ENCODE measurements around the gene L3HYPDH.
A peak's percentile ranks its signal among the peaks of the same experiment; 100 is the strongest.
"Not testable (repeated sequence)": the region's sequence is repeated elsewhere in the genome, so short reads cannot be mapped to it uniquely, and the experiment has no call there.

Gene L3HYPDH

GRCh38 chr14:59478540-59478939, 5.7 kb downstream of the L3HYPDH start:
- DNase-seq (ENCODE audit: low read depth in 2 of 3, low spot score in 2 of 3): no peak

GRCh38 chr14:59475709-59476108, 8.5 kb downstream of the L3HYPDH start:
- DNase-seq (ENCODE audit: low read depth in 2 of 3, low spot score in 2 of 3): no peak

- DNase-seq (ENCODE audit: low read depth in 2 of 3, low spot score in 2 of 3): no peak
These were observed 10.0 kb downstream of the L3HYPDH start for GRCh38 chr14:59474172-59474571.

- peak in 2 of 3 experiments; percentile 19 to 20 for DNase-seq (ENCODE audit: low read depth in 2 of 3, low spot score in 2 of 3)
These were observed 18.7 kb downstream of the L3HYPDH start, which contains the start of gene GPR135 for GRCh38 chr14:59465316-59466135. Gene GPR135, minus strand, starts transcription at chr14:59465380. Its CDS starts 154 bp downstream, at chr14:59465226.

GRCh38 chr14:59464486-59465315, 19.5 kb downstream of the L3HYPDH start:
- DNase-seq (ENCODE audit: low read depth in 2 of 3, low spot score in 2 of 3): peak in 2 of 3 experiments; percentile 12 to 24

- DNase-seq (ENCODE audit: low read depth in 2 of 3, low spot score in 2 of 3): peak in 1 of 3 experiments; percentile 21
These were observed 20.3 kb downstream of the L3HYPDH start for GRCh38 chr14:59463787-59464485.

GRCh38 chr14:59461891-59462290, 22.3 kb downstream of the L3HYPDH start:
- no peak for DNase-seq (ENCODE audit: low read depth in 2 of 3, low spot score in 2 of 3)

GRCh38 chr14:59460378-59460777, 23.8 kb downstream of the L3HYPDH start:
- no peak for DNase-seq (ENCODE audit: low read depth in 2 of 3, low spot score in 2 of 3)

GRCh38 chr14:59458486-59458885, 25.7 kb downstream of the L3HYPDH start:
- no peak for DNase-seq (ENCODE audit: low read depth in 2 of 3, low spot score in 2 of 3)

- no peak for DNase-seq (ENCODE audit: low read depth in 2 of 3, low spot score in 2 of 3)
These were observed 28.8 kb downstream of the L3HYPDH start for GRCh38 chr14:59455411-59455810.

- DNase-seq (ENCODE audit: low read depth in 2 of 3, low spot score in 2 of 3): no peak
These were observed 30.1 kb downstream of the L3HYPDH start for GRCh38 chr14:59454139-59454538.

- no peak for DNase-seq (ENCODE audit: low read depth in 2 of 3, low spot score in 2 of 3)
These were observed 32.4 kb downstream of the L3HYPDH start for GRCh38 chr14:59451849-59452248.

GRCh38 chr14:59450716-59451115, 33.5 kb downstream of the L3HYPDH start:
- DNase-seq (ENCODE audit: low read depth in 2 of 3, low spot score in 2 of 3): no peak

GRCh38 chr14:59448673-59449072, 35.5 kb downstream of the L3HYPDH start:
- not testable (repeated sequence) for DNase-seq (ENCODE audit: low read depth in 2 of 3, low spot score in 2 of 3)

- no peak for DNase-seq (ENCODE audit: low read depth in 2 of 3, low spot score in 2 of 3)
These were observed 44.8 kb downstream of the L3HYPDH start for GRCh38 chr14:59439256-59439965.

GRCh38 chr14:59438195-59438647, 46.0 kb downstream of the L3HYPDH start:
- DNase-seq (ENCODE audit: low read depth in 2 of 3, low spot score in 2 of 3): no peak

- DNase-seq (ENCODE audit: low read depth in 2 of 3, low spot score in 2 of 3): no peak
These were observed 48.2 kb downstream of the L3HYPDH start for GRCh38 chr14:59435987-59436386.

GRCh38 chr14:59435101-59435500, 49.1 kb downstream of the L3HYPDH start:
- no peak for DNase-seq (ENCODE audit: low read depth in 2 of 3, low spot score in 2 of 3)

GRCh38 chr14:59429790-59430189, 54.4 kb downstream of the L3HYPDH start:
- no peak for DNase-seq (ENCODE audit: low read depth in 2 of 3, low spot score in 2 of 3)

- DNase-seq (ENCODE audit: low read depth in 2 of 3, low spot score in 2 of 3): no peak
These were observed 55.6 kb downstream of the L3HYPDH start for GRCh38 chr14:59428581-59429012.
